HepG2 (cell line): ENCODE measurements around the gene SMIM30.

Experiments used
- CHD4 ChIP-seq: fragments of 200-600 bp; sonication (generic); IDR thresholded peaks from 2 replicates; pipeline ENCODE4 v1.7.0; 2017; ENCODE audit warnings: mild to moderate bottlenecking, low read length, borderline replicate concordance
- ESRRA ChIP-seq: sonication (generic); formaldehyde crosslinking; IDR thresholded peaks from 2 replicates; pipeline ENCODE4 v1.5.1; 2020; ENCODE audit warnings: mild to moderate bottlenecking, low read depth, missing genetic modification reagents
- HNRNPLL ChIP-seq: fragments of 200-400 bp; formaldehyde crosslinking; IDR thresholded peaks from 2 replicates; pipeline ENCODE4 v1.6.1; 2017; ENCODE audit warnings: mild to moderate bottlenecking, low read depth, low read length; ENCODE audit not compliant: poor library complexity, severe bottlenecking
- POLR2A ChIP-seq, 2 experiments: IDR thresholded peaks; 2 replicates each; pipeline ENCODE4 v1.6.1; 2011; ENCODE audit warnings: low read depth in 2 of 2, low read length in 2 of 2, mild to moderate bottlenecking in 1 of 2, moderate library complexity in 1 of 2; ENCODE audit not compliant: insufficient read depth in 1 of 2
- TF ChIP-seq, protein P1 (sequence below): sonication (generic); formaldehyde crosslinking; IDR thresholded peaks from 2 replicates; pipeline ENCODE4 v1.4.0; 2020; ENCODE audit warnings: missing genetic modification reagents

DNA sequence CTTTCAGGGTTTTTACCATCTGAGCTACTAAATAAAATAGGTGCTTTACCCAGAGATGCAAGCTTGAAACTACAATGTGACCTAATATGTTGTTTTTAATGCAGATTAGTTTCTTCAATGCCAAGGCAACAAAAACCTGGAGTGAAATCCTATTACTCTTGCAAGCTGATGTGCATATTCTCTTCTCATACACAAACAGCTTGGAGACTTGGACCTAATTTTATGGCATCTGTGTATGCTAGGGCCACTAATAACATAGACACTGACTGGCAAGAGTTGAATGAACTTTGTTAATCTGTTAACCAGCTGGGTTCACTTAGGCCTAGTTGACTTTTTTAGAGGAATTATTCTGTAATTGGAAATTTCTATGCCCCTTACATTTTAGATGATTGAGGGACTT lies 23.4 kb upstream of the SMIM30 start:
- TF ChIP-seq HNRNPLL = no peak
- no peak for TF ChIP-seq POLR2A (IDR thresholded peaks at IDR 0.05; ENCODE audit: insufficient read depth in 1 of 2, low read depth in 2 of 2, low read length in 2 of 2)
- TF ChIP-seq CHD4 = no peak
- TF ChIP-seq, protein P1, sequence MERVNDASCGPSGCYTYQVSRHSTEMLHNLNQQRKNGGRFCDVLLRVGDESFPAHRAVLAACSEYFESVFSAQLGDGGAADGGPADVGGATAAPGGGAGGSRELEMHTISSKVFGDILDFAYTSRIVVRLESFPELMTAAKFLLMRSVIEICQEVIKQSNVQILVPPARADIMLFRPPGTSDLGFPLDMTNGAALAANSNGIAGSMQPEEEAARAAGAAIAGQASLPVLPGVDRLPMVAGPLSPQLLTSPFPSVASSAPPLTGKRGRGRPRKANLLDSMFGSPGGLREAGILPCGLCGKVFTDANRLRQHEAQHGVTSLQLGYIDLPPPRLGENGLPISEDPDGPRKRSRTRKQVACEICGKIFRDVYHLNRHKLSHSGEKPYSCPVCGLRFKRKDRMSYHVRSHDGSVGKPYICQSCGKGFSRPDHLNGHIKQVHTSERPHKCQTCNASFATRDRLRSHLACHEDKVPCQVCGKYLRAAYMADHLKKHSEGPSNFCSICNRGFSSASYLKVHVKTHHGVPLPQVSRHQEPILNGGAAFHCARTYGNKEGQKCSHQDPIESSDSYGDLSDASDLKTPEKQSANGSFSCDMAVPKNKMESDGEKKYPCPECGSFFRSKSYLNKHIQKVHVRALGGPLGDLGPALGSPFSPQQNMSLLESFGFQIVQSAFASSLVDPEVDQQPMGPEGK (CRISPR knock-in tag) = no peak
- no peak for TF ChIP-seq ESRRA (CRISPR knock-in tag)
